ENCODE results near the gene HAPSTR1. TPM values are rescaled to one million over a fixed set of nuclear protein-coding genes. Genes with fewer than 3 reads are reported as not detected.

HAPSTR1 gene
- total RNA-seq, 1 experiment from 2014 or later: 24.4 TPM

GRCh38 chr16:9091867-9092281 lies 430 bp downstream of the HAPSTR1 start:
- peaks cover 54% of the 10 kb centered on the region for H3K79me2 ChIP-seq (ENCODE audit: low read length)
- peaks cover 23% of the 10 kb centered on the region for H3K4me1 ChIP-seq (ENCODE audit: insufficient read depth, low read length)
- peaks cover 37% of the 10 kb centered on the region for H4K20me1 ChIP-seq (ENCODE audit: low read length)
- H2AFZ ChIP-seq (ENCODE audit: low read length): no peak overlapping the region
- peak overlapping the region; percentile 16; the same call in 1 of the 2 replicates for H3K27ac ChIP-seq (ENCODE audit: low read length)
- DNase-seq: no peak
- H3K9me3 ChIP-seq (ENCODE audit: low read length): no peaks in the 10 kb centered on the region
- TF ChIP-seq EZH2phosphoT487 (IDR thresholded peaks at IDR 0.05; ENCODE audit: borderline replicate concordance, low read length) (no peak), CTCF (conservative IDR thresholded peaks at IDR 0.05; ENCODE audit: low read depth, low read length) (no peak), EZH2 (IDR thresholded peaks at IDR 0.05; ENCODE audit: low read length, unreplicated experiment) (no peak)
- H3K4me2 ChIP-seq (ENCODE audit: low read length): peak overlapping the region; percentile 97
- peak; percentile 12 for ATAC-seq
- peaks cover 7% of the 10 kb centered on the region for H3F3A ChIP-seq (ENCODE audit: low read length, unreplicated experiment)
- peaks cover 22% of the 10 kb centered on the region; the same call in 1 of the 2 replicates for H3K36me3 ChIP-seq (ENCODE audit: low read depth, low read length)
- CTCF ChIA-PET: no interaction called here
- no TSS peak for BruUV-seq (replicated peaks)
- intact Hi-C loops (cut with micrococcal nuclease): loop anchor here (2.0 kb wide), 1 partner anchor 129 kb away; the partner anchor contains the start of gene USP7
- peak overlapping the region; percentile 92 for H3K4me3 ChIP-seq (ENCODE audit: low read length)
- no peaks in the 10 kb centered on the region for H3K9me2 ChIP-seq (replicated peaks; ENCODE audit: low read length)
- no peaks in the 10 kb centered on the region for H3K27me3 ChIP-seq (ENCODE audit: low read length)
- peak overlapping the region; percentile 89 for H3K9ac ChIP-seq (ENCODE audit: low read length)
- POLR2A ChIA-PET (ENCODE audit: unreplicated experiment): no interaction called here

GRCh38 chr16:9092282-9092977 lies 986 bp downstream of the HAPSTR1 start:
- intact Hi-C loops (cut with micrococcal nuclease): loop anchor here (2.0 kb wide), 1 partner anchor 130 kb away; the partner anchor contains the start of gene USP7
- no peaks in the 10 kb centered on the region for H3K27me3 ChIP-seq (ENCODE audit: low read length)
- H3K4me3 ChIP-seq (ENCODE audit: low read length): peak overlapping the region; percentile 92
- H3K9me3 ChIP-seq (ENCODE audit: low read length): no peaks in the 10 kb centered on the region
- H2AFZ ChIP-seq (ENCODE audit: low read length): no peak overlapping the region
- H3F3A ChIP-seq (ENCODE audit: low read length, unreplicated experiment): peaks cover 7% of the 10 kb centered on the region
- TF ChIP-seq CTCF (conservative IDR thresholded peaks at IDR 0.05; ENCODE audit: low read depth, low read length) (no peak), EZH2phosphoT487 (IDR thresholded peaks at IDR 0.05; ENCODE audit: borderline replicate concordance, low read length) (no peak), EZH2 (IDR thresholded peaks at IDR 0.05; ENCODE audit: low read length, unreplicated experiment) (no peak)
- ChIA-PET POLR2A (ENCODE audit: unreplicated experiment) (no interaction called here), CTCF (no interaction called here)
- DNase-seq: no peak
- H4K20me1 ChIP-seq (ENCODE audit: low read length): peaks cover 41% of the 10 kb centered on the region
- H3K9ac ChIP-seq (ENCODE audit: low read length): peak overlapping the region; percentile 89
- H3K36me3 ChIP-seq (ENCODE audit: low read depth, low read length): peaks cover 24% of the 10 kb centered on the region
- no peaks in the 10 kb centered on the region for H3K9me2 ChIP-seq (replicated peaks; ENCODE audit: low read length)
- no TSS peak for BruUV-seq (replicated peaks)
- H3K4me1 ChIP-seq (ENCODE audit: insufficient read depth, low read length): peaks cover 26% of the 10 kb centered on the region
- H3K27ac ChIP-seq (ENCODE audit: low read length): peak overlapping the region; percentile 36
- H3K79me2 ChIP-seq (ENCODE audit: low read length): peaks cover 59% of the 10 kb centered on the region
- H3K4me2 ChIP-seq (ENCODE audit: low read length): peak overlapping the region; percentile 97
- peak; percentile 4 for ATAC-seq

DNA sequence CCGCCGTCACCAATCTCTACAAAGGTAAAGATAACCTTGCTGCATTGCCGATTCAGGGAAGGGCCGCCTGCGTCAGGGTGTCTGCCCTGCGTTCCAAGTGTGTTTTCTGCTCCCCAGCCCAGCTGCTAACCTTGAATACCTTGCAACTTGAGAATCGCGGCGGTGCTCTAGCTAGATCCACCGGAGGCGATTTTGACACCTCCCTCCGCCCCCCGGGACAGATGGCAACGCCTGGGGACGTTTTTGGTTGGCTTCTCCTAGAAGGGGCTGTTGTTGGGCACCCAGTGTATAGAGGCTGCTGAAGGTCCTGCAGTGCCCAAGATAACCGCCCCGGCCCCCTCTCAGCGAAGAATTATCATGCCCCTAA lies 1.5 kb downstream of the HAPSTR1 start:
- no peak for ATAC-seq
- peaks cover 31% of the 10 kb centered on the region for H3K4me1 ChIP-seq (ENCODE audit: insufficient read depth, low read length)

More for the DNA sequence above, 1.5 kb downstream of the HAPSTR1 start:
- ChIA-PET CTCF (no interaction called here), POLR2A (ENCODE audit: unreplicated experiment) (no interaction called here)
- no peak for DNase-seq
- Histone ChIP-seq H3K4me2 (ENCODE audit: low read length) (peak overlapping the region; percentile 97), H3K79me2 (ENCODE audit: low read length) (peaks cover 65% of the 10 kb centered on the region), H3K36me3 (ENCODE audit: low read depth, low read length) (peaks cover 29% of the 10 kb centered on the region), H3K9me2 (replicated peaks; ENCODE audit: low read length) (no peaks in the 10 kb centered on the region), H3K4me3 (ENCODE audit: low read length) (peak overlapping the region; percentile 92), H3F3A (ENCODE audit: low read length, unreplicated experiment) (peaks cover 7% of the 10 kb centered on the region), H3K9ac (ENCODE audit: low read length) (peak overlapping the region; percentile 89), H2AFZ (ENCODE audit: low read length) (no peak overlapping the region), H3K27ac (ENCODE audit: low read length) (no peak overlapping the region), H4K20me1 (ENCODE audit: low read length) (peaks cover 46% of the 10 kb centered on the region), H3K27me3 (ENCODE audit: low read length) (no peaks in the 10 kb centered on the region), H3K9me3 (ENCODE audit: low read length) (no peaks in the 10 kb centered on the region)
- intact Hi-C loops (cut with micrococcal nuclease): loop anchor here (2.0 kb wide), 1 partner anchor 130 kb away; the partner anchor contains the start of gene USP7
- no TSS peak for BruUV-seq (replicated peaks)
- no peak for TF ChIP-seq CTCF (conservative IDR thresholded peaks at IDR 0.05; ENCODE audit: low read depth, low read length)
- TF ChIP-seq EZH2phosphoT487 (IDR thresholded peaks at IDR 0.05; ENCODE audit: borderline replicate concordance, low read length): no peak
- TF ChIP-seq EZH2 (IDR thresholded peaks at IDR 0.05; ENCODE audit: low read length, unreplicated experiment): no peak

Data from PC-3 (cell line).